ENCODE measurements around the gene STRIP1.
"Not testable (repeated sequence)": the region's sequence is repeated elsewhere in the genome, so short reads cannot be mapped to it uniquely, and the experiment has no call there.

The STRIP1 gene

GRCh38 chr1:110069404-110070281 lies 35.2 kb downstream of the STRIP1 start:
- no peak for DNase-seq (ENCODE audit: low read depth in 2 of 2)

GRCh38 chr1:110070282-110070669 lies 35.9 kb downstream of the STRIP1 start:
- no peak for DNase-seq (ENCODE audit: low read depth in 2 of 2)

- DNase-seq (ENCODE audit: low read depth in 2 of 2) = no peak
These were observed 36.3 kb downstream of the STRIP1 start, which contains the start of gene ALX3 for GRCh38 chr1:110070671-110071242. Gene ALX3 (minus strand): TSS chr1:110070672. CDS start chr1:110070612, 60 bp downstream.

- DNase-seq (ENCODE audit: low read depth in 2 of 2) = no peak
These were observed 39.7 kb downstream of the STRIP1 start for GRCh38 chr1:110074166-110074565.

GRCh38 chr1:110076789-110077500 lies 42.5 kb downstream of the STRIP1 start:
- DNase-seq (ENCODE audit: low read depth in 2 of 2) = no peak

- DNase-seq (ENCODE audit: low read depth in 2 of 2) = not testable (repeated sequence)
These were observed 45.6 kb downstream of the STRIP1 start for GRCh38 chr1:110079995-110080394.

GRCh38 chr1:110081061-110081460 lies 46.6 kb downstream of the STRIP1 start:
- DNase-seq (ENCODE audit: low read depth in 2 of 2) = no peak

- no peak for DNase-seq (ENCODE audit: low read depth in 2 of 2)
These were observed 48.1 kb downstream of the STRIP1 start for GRCh38 chr1:110082477-110082876.

GRCh38 chr1:110083061-110083865 lies 48.8 kb downstream of the STRIP1 start:
- no peak for DNase-seq (ENCODE audit: low read depth in 2 of 2)

GRCh38 chr1:110083866-110084226 lies 49.4 kb downstream of the STRIP1 start:
- DNase-seq (ENCODE audit: low read depth in 2 of 2) = no peak

GRCh38 chr1:110084227-110085078 lies 50.0 kb downstream of the STRIP1 start:
- no peak for DNase-seq (ENCODE audit: low read depth in 2 of 2)

- no peak for DNase-seq (ENCODE audit: low read depth in 2 of 2)
These were observed 51.2 kb downstream of the STRIP1 start for GRCh38 chr1:110085671-110086070.

- DNase-seq (ENCODE audit: low read depth in 2 of 2) = no peak
These were observed 52.5 kb downstream of the STRIP1 start for GRCh38 chr1:110086961-110087360.

GRCh38 chr1:110087812-110088738 lies 53.7 kb downstream of the STRIP1 start:
- DNase-seq (ENCODE audit: low read depth in 2 of 2) = peak in 1 of 2 experiments; percentile 29

- no peak for DNase-seq (ENCODE audit: low read depth in 2 of 2)
These were observed 54.4 kb downstream of the STRIP1 start for GRCh38 chr1:110088739-110089316.

GRCh38 chr1:110089561-110090275 lies 55.3 kb downstream of the STRIP1 start:
- no peak for DNase-seq (ENCODE audit: low read depth in 2 of 2)

- no peak for DNase-seq (ENCODE audit: low read depth in 2 of 2)
These were observed 57.0 kb downstream of the STRIP1 start for GRCh38 chr1:110091381-110091780.

- no peak for DNase-seq (ENCODE audit: low read depth in 2 of 2)
These were observed 57.4 kb downstream of the STRIP1 start for GRCh38 chr1:110091791-110092190.

- DNase-seq (ENCODE audit: low read depth in 2 of 2) = no peak
These were observed 58.6 kb downstream of the STRIP1 start for GRCh38 chr1:110092991-110093390.
